Measurements from ENCODE around the gene TMEM115.

The TMEM115 gene

GRCh38 chr3:50336452-50337174 lies 22.7 kb downstream of the TMEM115 start:
- FAIRE-seq (peak; percentile 74), DNase-seq (ENCODE audit: insufficient read length, low spot score) (no peak)

GRCh38 chr3:50334339-50335075 lies 24.8 kb downstream of the TMEM115 start:
- FAIRE-seq (no peak), DNase-seq (ENCODE audit: insufficient read length, low spot score) (no peak)

- DNase-seq (ENCODE audit: insufficient read length, low spot score) (no peak), FAIRE-seq (no peak)
Measured at GRCh38 chr3:50333744-50334328, 25.5 kb downstream of the TMEM115 start.

- FAIRE-seq = no peak
- no peak for DNase-seq (ENCODE audit: insufficient read length, low spot score)
Measured at GRCh38 chr3:50331364-50331907, 27.9 kb downstream of the TMEM115 start.

GRCh38 chr3:50330330-50330729 lies 29.0 kb downstream of the TMEM115 start:
- DNase-seq (ENCODE audit: insufficient read length, low spot score) (no peak), FAIRE-seq (no peak)

GRCh38 chr3:50327943-50328691 lies 31.2 kb downstream of the TMEM115 start, which contains the start of gene TUSC2:
TUSC2 (minus strand) TSS chr3:50328223; CDS start chr3:50328099, 124 bp downstream.
- peak; percentile 94 for DNase-seq (ENCODE audit: insufficient read length, low spot score)
- peak; percentile 99 for FAIRE-seq

- peak; percentile 18 for FAIRE-seq
- DNase-seq (ENCODE audit: insufficient read length, low spot score) = no peak
Measured at GRCh38 chr3:50327129-50327528, 32.2 kb downstream of the TMEM115 start.

GRCh38 chr3:50326182-50326541 lies 33.2 kb downstream of the TMEM115 start:
- DNase-seq (ENCODE audit: insufficient read length, low spot score) (no peak), FAIRE-seq (no peak)

- FAIRE-seq (no peak), DNase-seq (ENCODE audit: insufficient read length, low spot score) (no peak)
Measured at GRCh38 chr3:50325497-50326181, 33.7 kb downstream of the TMEM115 start.

- FAIRE-seq (no peak), DNase-seq (ENCODE audit: insufficient read length, low spot score) (no peak)
Measured at GRCh38 chr3:50325113-50325480, 34.2 kb downstream of the TMEM115 start.

GRCh38 chr3:50324351-50325112 lies 34.8 kb downstream of the TMEM115 start:
- FAIRE-seq (peak; percentile 81), DNase-seq (ENCODE audit: insufficient read length, low spot score) (no peak)

- no peak for FAIRE-seq
- DNase-seq (ENCODE audit: insufficient read length, low spot score) = no peak
Measured at GRCh38 chr3:50323614-50324199, 35.6 kb downstream of the TMEM115 start.

GRCh38 chr3:50323092-50323600 lies 36.2 kb downstream of the TMEM115 start:
- DNase-seq (ENCODE audit: insufficient read length, low spot score) (no peak), FAIRE-seq (no peak)

GRCh38 chr3:50322386-50323091 lies 36.8 kb downstream of the TMEM115 start, which contains the start of gene HYAL2:
HYAL2 (minus strand) TSS chr3:50322745; CDS start chr3:50320489, 2,256 bp downstream.
- DNase-seq (ENCODE audit: insufficient read length, low spot score) (no peak), FAIRE-seq (no peak)

- no peak for FAIRE-seq
- no peak for DNase-seq (ENCODE audit: insufficient read length, low spot score)
Measured at GRCh38 chr3:50322115-50322385, 37.3 kb downstream of the TMEM115 start.

- peak; percentile 93 for FAIRE-seq
- peak; percentile 90 for DNase-seq (ENCODE audit: insufficient read length, low spot score)
Measured at GRCh38 chr3:50321336-50322114, 37.8 kb downstream of the TMEM115 start.

- no peak for FAIRE-seq
- DNase-seq (ENCODE audit: insufficient read length, low spot score) = no peak
Measured at GRCh38 chr3:50320853-50321335, 38.4 kb downstream of the TMEM115 start.
